Thoracic aorta (tissue), 2 donors: ENCODE data around the gene ALDH6A1. TPM values are rescaled to one million over a fixed set of nuclear protein-coding genes. Genes with fewer than 3 reads are reported as not detected.
"Not testable (repeated sequence)": the region's sequence is repeated elsewhere in the genome, so short reads cannot be mapped to it uniquely, and the experiment has no call there.

Experiments
- ATAC-seq: fragments of 150-250 bp; one replicate; pipeline ENCODE4 v1.8.0; 2017; ENCODE audit warnings: low read depth; ENCODE audit not compliant: insufficient number of reproducible peaks, low FRiP score
- DNase-seq: peaks from one replicate; pipeline ENCODE4 v3.0.0-alpha.2; 2020; ENCODE audit warnings: low spot score
- H3K27ac ChIP-seq, 2 donors: fragments of 200-600 bp; sonication (generic); 1 replicate in 1 of 2; 2 replicates in 1 of 2; pipeline ENCODE4 v1.5.1; 2016; ENCODE audit warnings: mild to moderate bottlenecking in 2 of 2, moderate library complexity in 2 of 2
- H3K27me3 ChIP-seq: fragments of 200-600 bp; sonication (generic); replicated peaks from 2 replicates; pipeline ENCODE4 v1.6.0; 2016; ENCODE audit warnings: mild to moderate bottlenecking; ENCODE audit not compliant: insufficient read depth
- H3K36me3 ChIP-seq: fragments of 200-600 bp; sonication (generic); one replicate; pipeline ENCODE4 v1.5.1; 2016
- H3K4me1 ChIP-seq, 2 donors: fragments of 200-600 bp; sonication (generic); 1 replicate in 1 of 2; 2 replicates in 1 of 2; pipeline versions ENCODE4 v1.5.1 to v1.6.0; 2016; ENCODE audit warnings: low read depth in 2 of 2, mild to moderate bottlenecking in 1 of 2; ENCODE audit not compliant: control insufficient read depth in 1 of 2
- H3K4me3 ChIP-seq: fragments of 200-600 bp; sonication (generic); 2 replicates; pipeline ENCODE4 v1.5.1; 2016; ENCODE audit warnings: mild to moderate bottlenecking
- H3K9me3 ChIP-seq: fragments of 200-600 bp; sonication (generic); 2 replicates; pipeline ENCODE4 v1.5.1; 2016
- total RNA-seq, 2 donors: library from RNA; depleted of rRNA; stranded (reverse); fragments of >200 nt; gene quantifications; one replicate each; pipeline versions ENCODE4 v1.1.0 to v1.2.3, GENCODE V29; 2016
- TF ChIP-seq, protein P1 (sequence below): fragments of 200-600 bp; sonication (generic); IDR thresholded peaks from one replicate; pipeline ENCODE4 v1.5.1; 2019; ENCODE audit warnings: antibody characterized with exemption

The ALDH6A1 gene
- total RNA-seq = 10 to 100 TPM; 20.3 to 28.5 TPM

DNA sequence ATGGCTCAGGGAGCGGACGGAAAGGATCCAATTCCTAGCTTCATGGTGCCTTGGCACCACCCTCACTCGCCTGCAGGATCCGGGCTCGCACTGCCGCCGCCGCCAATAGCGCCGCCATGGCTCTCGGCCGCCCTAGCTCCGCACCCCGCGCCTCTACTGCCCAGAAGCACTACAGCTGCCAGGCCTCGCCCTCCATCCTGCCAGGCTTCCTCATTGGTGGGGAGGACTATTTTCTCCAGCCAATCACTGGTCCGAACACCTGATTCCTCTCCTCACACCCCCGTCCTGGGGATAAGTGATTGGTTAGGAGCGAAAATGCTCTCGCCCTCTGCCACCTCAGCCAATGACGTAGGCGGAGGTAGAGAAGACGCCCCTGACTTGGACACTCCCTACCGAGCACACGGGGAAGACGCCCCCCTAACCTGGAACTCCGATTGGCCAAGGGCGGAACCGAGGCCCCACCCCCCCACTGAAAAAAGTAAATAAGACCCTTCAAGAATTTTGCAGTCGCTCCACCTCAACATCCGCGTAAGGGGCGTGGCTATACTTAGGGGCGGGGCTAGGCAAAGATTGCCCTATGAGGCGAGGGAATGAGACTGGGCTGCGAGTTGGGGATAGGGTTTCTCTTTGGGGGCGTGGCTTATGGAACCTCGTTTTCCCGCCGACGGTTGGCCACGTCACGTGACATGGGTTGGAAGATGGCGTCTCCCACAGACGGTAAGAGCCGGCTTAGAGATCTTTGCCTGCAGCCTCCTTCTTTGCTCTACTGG is at the start of gene ALDH6A1, which contains the start of gene LIN52:
TSS of gene ALDH6A1 (minus strand) at position 177 of the 770 bp plus-strand sequence. CDS start at position 118, 59 bp downstream.
TSS of gene LIN52 (plus strand) at position 680 of the 770 bp plus-strand sequence. CDS start at position 699, 19 bp downstream.
- H3K36me3 ChIP-seq = no peaks in the 10 kb centered on the region
- H3K27ac ChIP-seq = peak within 1 kb of the TSS; percentile 73 to 82
- ATAC-seq (peak; percentile 99), DNase-seq (peak; percentile 100)
- H3K4me1 ChIP-seq = peaks cover 16 to 23% of the 10 kb centered on the region in 2 donors
- TF ChIP-seq, protein P1, sequence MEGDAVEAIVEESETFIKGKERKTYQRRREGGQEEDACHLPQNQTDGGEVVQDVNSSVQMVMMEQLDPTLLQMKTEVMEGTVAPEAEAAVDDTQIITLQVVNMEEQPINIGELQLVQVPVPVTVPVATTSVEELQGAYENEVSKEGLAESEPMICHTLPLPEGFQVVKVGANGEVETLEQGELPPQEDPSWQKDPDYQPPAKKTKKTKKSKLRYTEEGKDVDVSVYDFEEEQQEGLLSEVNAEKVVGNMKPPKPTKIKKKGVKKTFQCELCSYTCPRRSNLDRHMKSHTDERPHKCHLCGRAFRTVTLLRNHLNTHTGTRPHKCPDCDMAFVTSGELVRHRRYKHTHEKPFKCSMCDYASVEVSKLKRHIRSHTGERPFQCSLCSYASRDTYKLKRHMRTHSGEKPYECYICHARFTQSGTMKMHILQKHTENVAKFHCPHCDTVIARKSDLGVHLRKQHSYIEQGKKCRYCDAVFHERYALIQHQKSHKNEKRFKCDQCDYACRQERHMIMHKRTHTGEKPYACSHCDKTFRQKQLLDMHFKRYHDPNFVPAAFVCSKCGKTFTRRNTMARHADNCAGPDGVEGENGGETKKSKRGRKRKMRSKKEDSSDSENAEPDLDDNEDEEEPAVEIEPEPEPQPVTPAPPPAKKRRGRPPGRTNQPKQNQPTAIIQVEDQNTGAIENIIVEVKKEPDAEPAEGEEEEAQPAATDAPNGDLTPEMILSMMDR = no peak
- H3K4me3 ChIP-seq = peak within 1 kb of the TSS; percentile 90
- no peaks in the 10 kb centered on the region for H3K27me3 ChIP-seq
- H3K9me3 ChIP-seq = no peaks in the 10 kb centered on the region

DNA sequence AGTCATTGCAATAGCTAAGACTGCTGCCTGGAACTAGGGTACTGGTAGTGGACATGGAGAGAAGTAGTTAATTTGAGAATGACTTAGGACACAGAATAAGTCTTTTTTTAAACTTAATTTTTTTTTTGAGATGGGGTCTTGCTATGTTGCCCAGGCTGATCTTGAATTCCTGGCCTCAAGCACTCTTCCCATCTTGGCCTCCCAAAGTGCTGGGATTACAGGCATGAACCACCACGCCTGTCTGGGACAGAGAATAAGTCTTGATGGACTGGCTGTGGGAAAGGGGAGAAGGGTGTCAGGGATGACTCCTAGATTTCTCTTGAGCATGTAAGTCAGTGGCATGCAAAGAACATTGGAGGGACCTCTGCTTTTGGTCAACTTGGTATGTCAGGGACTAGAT is 43.4 kb upstream of the ALDH6A1 start:
- H3K9me3 ChIP-seq = no peaks in the 10 kb centered on the region
- no peak for DNase-seq
- no peak overlapping the region for H3K4me3 ChIP-seq
- TF ChIP-seq, protein P1 = no peak
- no peaks in the 10 kb centered on the region for H3K36me3 ChIP-seq
- H3K4me1 ChIP-seq = no peaks in the 10 kb centered on the region
- no peaks in the 10 kb centered on the region for H3K27me3 ChIP-seq
- no peak for ATAC-seq
- no peak overlapping the region for H3K27ac ChIP-seq

DNA sequence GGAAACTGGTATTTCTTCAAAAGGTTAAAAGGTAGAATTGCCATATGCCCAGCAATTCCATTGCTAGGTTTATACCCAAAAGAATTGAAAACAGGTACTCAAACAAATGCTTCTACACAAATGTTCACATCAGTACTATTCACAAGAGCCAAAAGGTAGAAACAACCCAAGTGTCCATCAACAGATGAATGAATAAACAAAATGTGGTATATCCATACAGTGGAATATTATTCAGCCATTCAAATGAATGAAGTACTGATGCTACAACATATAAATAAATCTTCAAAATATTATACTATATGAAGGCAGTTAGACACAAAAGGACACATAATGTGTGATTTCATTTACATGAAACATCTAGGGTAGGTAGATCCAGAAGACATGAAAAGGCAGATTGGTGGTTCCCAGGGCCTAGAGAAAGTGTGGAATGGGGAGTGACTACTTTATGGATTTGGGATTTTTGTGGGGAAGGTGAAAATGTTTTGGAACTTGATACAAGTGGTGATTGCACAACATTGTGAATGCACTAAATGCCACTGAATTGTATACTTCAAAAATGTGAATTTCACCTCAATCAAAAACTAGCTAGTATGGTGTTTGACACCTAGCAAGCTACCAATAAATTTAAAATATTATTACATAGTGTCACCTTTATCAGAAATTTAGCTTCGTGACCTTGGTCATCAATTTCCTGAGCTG is 42.2 kb upstream of the ALDH6A1 start:
- DNase-seq = no peak
- no peaks in the 10 kb centered on the region for H3K36me3 ChIP-seq
- ATAC-seq = no peak
- H3K4me1 ChIP-seq = no peaks in the 10 kb centered on the region
- H3K9me3 ChIP-seq = no peaks in the 10 kb centered on the region
- no peak overlapping the region for H3K27ac ChIP-seq
- H3K27me3 ChIP-seq = no peaks in the 10 kb centered on the region
- no peak overlapping the region for H3K4me3 ChIP-seq
- TF ChIP-seq, protein P1 = no peak

DNA sequence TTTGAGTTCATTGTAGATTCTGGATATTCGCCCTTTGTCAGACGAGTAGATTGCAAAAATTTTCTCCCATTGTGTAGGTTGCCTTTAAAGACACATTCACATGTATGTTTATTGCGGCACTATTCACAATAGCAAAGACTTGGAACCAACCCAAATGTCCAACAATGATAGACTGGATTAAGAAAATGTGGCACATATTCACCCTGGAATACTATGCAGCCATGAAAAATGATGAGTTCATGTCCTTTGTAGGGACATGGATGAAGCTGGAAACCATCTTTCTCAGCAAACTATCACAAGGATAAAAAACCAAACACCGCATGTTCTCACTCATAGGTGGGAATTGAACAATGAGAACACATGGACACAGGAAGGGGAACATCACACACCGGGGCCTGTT is 41.2 kb upstream of the ALDH6A1 start:
- DNase-seq, H3K4me3 ChIP-seq, H3K9me3 ChIP-seq, H3K36me3 ChIP-seq, H3K27ac ChIP-seq, H3K4me1 ChIP-seq, H3K27me3 ChIP-seq, ATAC-seq: not testable (repeated sequence)

DNA sequence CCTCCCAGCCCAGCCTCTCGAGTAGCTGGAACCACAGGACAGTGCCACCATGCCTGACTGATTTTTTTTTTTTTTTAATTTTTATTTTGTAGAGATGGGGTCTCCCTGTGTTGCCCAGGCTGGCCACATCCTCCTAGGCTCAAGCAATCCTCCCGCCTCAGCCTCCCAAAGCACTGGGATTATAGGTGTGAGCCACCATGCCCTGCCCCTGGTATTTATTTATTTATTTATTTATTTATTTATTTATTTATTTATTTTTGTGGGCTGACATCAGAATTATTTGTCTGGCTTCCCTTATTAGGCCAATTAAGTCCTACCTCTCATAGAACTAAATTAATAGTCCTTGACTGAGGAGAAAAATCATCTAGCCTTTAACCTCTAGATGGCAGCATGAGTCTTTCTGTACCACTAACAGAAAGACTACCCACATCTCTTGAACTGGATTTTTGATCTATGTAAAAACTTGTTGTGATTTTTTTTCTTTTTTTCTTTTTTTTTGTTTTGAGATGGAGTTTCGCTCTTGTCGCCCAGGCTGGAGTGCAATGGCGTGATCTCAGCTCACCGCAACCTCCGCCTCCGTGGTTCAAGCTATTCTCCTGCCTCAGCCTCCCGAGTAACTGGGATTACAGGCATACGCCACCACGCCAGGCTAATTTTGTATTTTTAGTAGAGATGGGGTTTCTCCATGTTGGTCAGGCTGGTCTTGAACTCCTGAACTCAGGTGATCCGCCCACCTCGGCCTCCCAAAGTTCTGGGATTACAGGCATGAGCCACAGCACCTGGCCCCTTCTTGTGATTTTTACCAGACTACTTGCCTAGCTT is 27.4 kb upstream of the ALDH6A1 start:
- H3K36me3 ChIP-seq, ATAC-seq, H3K4me3 ChIP-seq, H3K27me3 ChIP-seq, DNase-seq, H3K9me3 ChIP-seq, H3K27ac ChIP-seq, H3K4me1 ChIP-seq: not testable (repeated sequence)
- TF ChIP-seq, protein P1 = peak; percentile 19
